Fibroblast of skin of scalp (primary cell): Measurements from ENCODE around the gene ADARB2.
"Not testable (repeated sequence)": the region's sequence is repeated elsewhere in the genome, so short reads cannot be mapped to it uniquely, and the experiment has no call there.

Experiments
- DNase-seq: peaks from one replicate; pipeline ENCODE4 v3.0.0-alpha.2; 2013

ADARB2 gene

GRCh38 chr10:1403508-1404322, 333.6 kb downstream of the ADARB2 start:
- DNase-seq = no peak

- no peak for DNase-seq
These were observed 334.4 kb downstream of the ADARB2 start for GRCh38 chr10:1402816-1403507.

DNA sequence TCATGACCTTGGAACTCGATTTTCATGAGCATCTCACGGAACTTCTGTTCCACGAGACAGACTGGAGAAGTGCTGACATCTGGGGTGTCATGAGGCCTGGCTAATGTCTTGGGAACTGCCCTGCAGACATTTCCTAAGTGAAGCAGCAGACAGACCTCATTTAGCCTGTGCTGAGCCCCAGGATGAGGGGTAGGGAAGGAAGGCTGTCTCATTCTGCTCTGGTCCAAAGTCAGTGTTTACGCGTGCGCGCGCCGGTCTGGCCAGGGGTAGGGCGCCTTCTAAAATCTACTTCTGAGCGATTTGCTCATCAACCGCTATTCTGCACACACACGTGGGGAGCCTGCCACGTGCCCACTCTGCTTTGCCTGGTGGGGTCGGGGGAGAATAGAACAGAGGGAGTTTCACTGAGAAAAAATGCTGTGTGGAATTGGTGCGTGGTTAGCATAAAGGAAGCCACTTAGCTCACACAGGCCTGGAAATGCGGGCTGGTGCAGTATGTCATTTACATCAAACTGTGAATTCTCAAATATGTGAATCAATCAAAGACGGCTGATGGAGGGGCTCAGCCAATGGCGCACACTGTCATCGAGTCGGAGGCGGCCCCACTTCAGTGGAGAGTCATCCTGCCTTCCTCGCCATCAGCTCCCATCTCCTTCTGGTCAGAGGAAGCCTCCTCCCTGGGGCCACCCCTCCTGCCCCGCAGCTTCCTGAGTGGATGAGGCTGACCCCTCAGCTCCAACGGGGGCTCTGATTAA, 335.1 kb downstream of the ADARB2 start:
- no peak for DNase-seq

GRCh38 chr10:1401071-1401965, 336.0 kb downstream of the ADARB2 start:
- no peak for DNase-seq

- peak; percentile 16 for DNase-seq
These were observed 336.9 kb downstream of the ADARB2 start for GRCh38 chr10:1400101-1401070.

DNA sequence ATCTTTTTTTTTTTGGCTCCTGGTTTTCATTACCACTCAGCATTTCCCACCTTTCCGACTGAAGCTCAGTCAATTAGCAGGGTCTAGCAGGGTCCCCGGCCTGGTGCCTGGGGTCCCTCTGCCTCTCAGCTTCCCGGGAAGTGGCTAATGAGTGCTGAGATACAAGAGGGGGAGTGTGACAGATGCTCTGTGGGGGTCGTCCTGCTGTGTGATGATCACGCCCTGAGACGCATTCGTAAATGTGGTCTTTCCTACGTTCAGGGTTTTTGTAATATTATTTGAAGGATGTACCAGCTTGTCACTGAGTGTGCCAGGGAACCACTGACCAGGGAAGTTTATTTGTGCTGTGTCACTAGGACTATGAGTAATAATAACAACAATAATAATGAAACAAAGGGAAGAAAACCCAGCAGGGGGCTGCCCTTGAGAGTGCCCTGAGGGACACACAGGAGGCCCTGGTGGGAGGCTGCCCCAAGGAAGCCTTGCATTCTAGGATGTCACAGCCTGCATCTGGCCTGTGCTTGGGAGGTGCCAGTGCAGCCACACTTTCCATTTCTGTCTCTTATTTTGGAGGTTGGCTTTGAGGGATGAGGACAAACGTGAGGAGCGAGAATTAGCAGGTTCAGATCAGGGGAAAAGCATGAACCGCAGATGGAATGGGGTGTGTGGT, 337.8 kb downstream of the ADARB2 start:
- DNase-seq = peak; percentile 23

GRCh38 chr10:1398626-1399410, 338.5 kb downstream of the ADARB2 start:
- no peak for DNase-seq

GRCh38 chr10:1398116-1398515, 339.2 kb downstream of the ADARB2 start:
- DNase-seq = not testable (repeated sequence)

DNA sequence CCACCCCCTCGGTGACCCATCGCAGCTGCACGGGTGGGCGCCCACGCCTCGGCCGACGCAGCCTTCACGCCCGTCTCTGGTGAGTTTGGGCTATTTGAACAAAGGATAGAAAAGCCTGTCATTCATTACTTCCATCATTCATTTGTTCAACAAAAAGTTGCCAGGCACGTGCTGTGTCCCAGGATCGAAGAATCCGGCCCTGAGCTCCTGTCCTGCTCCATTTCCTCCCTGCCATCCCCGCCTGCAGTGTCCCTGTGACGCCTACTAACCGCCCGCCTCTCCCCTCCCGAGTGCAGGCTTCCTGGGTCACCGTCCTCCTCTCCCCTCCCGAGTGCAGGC, 341.1 kb downstream of the ADARB2 start:
- DNase-seq = no peak

DNA sequence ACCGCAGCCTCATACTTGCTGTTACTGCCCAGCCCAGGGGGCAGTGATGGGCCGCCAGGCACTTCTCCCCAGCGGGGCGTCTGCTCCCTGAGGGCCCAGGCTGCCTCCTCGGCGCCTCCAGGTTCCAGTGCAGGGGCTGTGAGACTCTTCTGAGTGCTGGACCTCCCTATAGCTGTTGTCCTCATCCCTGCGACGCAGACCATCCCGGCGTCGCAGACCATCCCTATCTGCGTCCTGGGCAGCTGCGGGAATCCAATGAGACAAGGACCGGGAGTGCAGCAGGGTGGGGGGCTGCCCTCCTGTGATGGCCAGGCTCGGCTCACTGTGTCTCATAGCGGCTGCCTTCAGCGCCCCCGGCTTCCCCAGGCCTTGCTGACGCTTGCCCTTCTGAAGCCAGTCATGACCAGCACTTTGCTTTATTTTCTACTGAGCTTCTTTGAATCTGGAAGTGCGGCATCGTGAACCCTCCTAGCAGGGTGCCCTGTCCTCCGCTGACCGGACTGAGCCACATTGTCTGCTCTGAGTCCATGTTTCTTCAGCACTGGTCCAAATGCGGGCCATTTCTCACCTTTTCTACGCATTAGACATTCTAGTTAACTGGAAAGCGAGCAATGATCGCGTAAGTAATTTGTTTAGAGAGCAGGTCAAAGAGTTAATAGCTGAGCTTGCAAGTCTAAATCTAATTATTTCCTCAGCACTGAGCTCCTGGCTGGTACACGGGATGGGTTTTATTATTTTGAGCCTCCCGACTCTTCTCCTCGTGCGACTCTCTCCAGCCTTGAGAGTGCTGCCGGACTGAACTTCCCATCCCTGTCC, 341.6 kb downstream of the ADARB2 start:
- no peak for DNase-seq

DNA sequence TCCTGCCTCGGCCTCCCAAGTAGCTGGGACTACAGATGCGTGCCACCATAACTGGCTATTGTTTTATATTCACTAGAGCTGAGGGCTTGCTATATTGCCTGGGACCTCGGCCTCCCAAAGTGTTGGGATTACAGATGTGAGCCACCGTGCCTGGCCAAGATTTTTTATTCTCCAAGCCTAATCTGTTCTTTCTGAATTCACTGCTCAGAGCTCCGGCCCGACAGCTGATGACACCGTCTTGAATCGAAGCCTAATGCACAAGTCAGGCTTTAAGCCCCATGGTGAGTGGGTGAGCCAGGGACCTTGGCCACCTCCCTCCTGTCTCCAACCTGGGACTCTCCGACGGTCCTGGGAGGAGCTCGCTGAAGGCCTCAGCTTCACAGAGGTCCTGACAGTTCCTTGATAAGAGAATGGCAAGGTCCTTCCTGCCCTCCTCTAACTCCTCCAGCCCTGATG, 342.3 kb downstream of the ADARB2 start:
- DNase-seq = no peak

DNA sequence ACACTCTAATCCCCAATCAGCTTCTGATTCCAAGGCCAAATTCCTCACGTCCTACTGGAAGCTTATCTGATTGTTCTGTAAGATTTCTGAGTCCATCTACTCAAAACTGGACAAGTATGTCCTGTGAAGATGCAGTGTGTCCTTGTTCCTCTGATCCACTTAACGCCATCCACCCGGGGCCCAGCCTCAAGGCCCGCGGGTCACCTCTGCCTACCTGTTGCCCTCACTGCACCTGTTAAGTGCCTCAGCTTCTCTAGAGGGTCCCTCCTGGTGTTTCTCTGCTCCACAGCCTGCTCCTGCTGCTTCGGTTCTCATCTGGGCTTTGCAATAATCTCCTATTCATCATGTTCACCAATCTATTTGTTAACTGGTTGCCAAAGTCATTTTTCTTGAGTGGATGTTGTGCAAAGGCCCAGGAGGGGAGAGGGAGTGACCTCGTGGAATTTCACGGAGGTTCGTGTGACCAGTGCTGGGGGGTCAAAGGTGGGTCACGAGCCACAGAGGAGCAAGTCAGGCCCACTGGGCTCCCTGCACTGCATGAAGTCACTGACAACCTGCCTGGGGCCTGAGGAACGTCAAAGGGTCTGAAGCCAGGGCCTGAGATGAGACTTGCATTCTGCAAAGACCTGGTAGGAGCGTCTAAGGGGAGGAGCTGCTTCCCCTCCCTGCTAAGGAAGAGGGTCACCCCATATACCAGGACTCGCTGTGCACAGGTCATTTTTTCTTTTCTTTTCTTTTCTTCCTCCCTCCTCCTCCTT, 343.0 kb downstream of the ADARB2 start:
- DNase-seq = no peak

- DNase-seq = no peak
These were observed 343.8 kb downstream of the ADARB2 start for GRCh38 chr10:1393481-1393880.

DNA sequence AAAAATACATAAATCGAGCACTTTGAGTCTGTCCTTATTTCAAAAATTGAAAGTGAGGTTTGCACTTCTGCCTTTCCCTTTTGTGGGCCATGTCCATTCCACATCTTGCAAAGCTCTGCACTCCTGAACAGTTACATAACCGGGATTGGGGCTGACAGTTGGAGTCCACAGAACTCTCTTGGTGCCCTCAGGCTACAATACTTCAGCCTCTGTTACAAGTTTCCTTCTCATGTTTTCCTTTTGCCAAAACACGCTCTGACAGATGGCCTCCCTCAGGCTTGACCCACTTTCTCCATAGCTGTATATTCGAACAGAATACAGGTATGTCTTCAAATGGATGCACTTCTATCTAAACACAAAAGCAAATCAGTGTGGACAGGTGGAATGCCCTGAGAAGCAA, 345.2 kb downstream of the ADARB2 start:
- DNase-seq = no peak

GRCh38 chr10:1390200-1390599, 347.1 kb downstream of the ADARB2 start:
- no peak for DNase-seq

DNA sequence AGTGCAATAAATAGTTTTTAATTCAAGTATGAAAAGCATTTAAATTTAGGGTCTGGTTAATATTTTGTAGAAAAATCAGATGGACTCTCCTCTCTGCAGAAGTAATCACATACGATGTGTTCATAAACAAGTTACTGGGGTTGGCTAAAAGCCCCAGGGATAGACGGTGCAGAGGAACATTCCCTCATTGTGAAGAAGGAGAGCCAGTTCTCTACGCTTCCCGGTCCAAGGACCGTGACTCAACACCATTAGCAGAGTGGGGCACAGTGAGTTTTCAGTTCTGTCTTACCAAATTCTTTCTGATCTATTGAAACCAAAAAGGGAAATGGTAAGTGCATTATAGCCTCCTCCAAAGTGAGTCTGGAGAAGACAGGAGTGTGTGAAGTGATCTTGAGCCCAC, 353.3 kb downstream of the ADARB2 start:
- DNase-seq = no peak

DNA sequence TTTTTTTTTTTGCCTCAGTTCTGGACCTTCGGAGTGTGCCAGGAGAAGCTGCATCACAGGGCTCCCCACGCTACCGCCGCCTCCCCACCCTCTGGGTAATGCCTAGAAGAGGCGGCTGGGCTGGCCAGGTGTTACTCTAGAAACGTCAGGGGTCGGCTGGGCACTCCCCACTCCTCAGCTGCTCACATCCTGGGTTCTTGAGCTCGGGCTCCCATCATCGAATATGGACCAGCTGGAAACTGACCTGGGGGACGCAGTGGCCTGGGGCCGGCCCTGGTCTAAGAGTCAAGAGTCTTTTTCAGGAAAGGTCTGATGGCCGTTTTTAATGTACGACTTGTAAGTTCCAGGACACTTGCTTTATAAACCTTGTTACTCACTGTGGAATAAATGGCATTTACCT, 354.6 kb downstream of the ADARB2 start:
- DNase-seq = no peak

DNA sequence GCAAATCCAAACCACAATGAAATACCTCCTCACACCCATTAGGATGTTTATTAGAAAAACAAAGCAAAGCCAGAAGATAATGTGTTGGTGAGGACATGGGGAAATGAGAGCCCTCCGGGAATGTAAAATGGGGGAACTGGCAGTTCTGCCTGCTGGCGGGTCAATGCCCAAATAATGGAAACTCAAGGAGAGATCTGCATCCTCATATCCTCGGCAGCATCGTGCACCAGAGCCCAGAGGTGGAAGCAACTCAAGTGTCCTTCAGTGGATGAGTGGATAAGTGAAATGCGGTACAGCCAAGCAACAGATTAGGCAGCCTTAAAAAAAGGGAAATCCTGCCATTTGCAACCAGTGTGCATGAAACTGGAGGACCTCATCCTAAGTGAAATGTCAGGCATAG, 356.0 kb downstream of the ADARB2 start:
- DNase-seq = no peak
